Activated T-cell treated with anti-CD3 and anti-CD28 coated beads, Interleukin-2, amount 50 U/mL, for 24 hours (primary cell): ENCODE measurements around the gene FAM168A.

Experiments
- DNase-seq: peaks from one replicate; pipeline ENCODE4 v3.0.0-alpha.2; 2020
- H3K27ac Mint-ChIP-seq: 2 replicates; pipeline ENCODE4 v1.8.0; 2020; ENCODE audit warnings: mild to moderate bottlenecking, mixed read lengths
- H3K27me3 Mint-ChIP-seq: 2 replicates; pipeline ENCODE4 v1.8.0; 2020; ENCODE audit warnings: mixed read lengths
- H3K36me3 Mint-ChIP-seq: 2 replicates; pipeline ENCODE4 v1.8.0; 2020; ENCODE audit warnings: low read depth, mixed read lengths
- H3K4me1 Mint-ChIP-seq: 2 replicates; pipeline ENCODE4 v1.8.0; 2020; ENCODE audit warnings: low read depth, mixed read lengths
- H3K4me3 Mint-ChIP-seq: 2 replicates; pipeline ENCODE4 v1.8.0; 2020; ENCODE audit warnings: mild to moderate bottlenecking, moderate library complexity, mixed read lengths
- H3K9me3 Mint-ChIP-seq: 2 replicates; pipeline ENCODE4 v1.8.0; 2020; ENCODE audit warnings: mixed read lengths

The FAM168A gene

DNA sequence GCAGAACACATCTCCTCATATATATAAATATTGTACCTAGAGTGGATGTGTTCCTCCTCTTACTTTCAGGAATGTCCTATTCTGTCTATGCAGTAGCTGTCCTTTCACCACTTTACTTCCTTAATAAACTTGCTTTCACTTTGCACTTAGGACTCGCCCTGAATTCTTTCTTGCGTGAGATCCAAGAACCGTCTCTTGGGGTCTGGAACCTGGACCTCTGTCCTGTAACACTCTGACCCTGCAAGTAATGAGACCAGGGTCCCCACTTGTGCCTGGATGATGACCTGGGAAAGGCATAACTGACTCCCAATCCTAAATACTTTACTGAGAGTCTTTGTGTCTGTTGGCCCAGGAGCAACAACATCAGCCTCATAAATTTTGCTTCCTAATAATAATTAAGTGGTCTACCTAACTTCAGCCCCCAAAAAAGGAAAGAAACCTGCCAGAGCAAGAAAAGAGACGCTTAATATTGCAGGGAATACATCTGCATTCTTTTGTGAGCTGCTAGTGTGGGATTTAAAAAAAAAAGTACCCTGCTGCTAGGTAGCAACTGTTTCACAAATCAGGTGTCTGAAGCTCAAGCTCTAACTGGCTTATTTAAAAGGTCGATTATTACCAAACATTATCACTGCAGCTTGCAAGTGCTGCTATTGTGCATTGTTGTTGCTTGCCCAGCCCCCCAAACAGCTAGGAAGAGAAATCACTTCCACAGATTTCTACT, 69.3 kb downstream of the FAM168A start:
- H3K4me3 Mint-ChIP-seq: no peak overlapping the region
- H3K36me3 Mint-ChIP-seq: no peaks in the 10 kb centered on the region
- no peak overlapping the region for H3K27ac Mint-ChIP-seq
- no peak for DNase-seq
- H3K27me3 Mint-ChIP-seq: no peaks in the 10 kb centered on the region
- H3K4me1 Mint-ChIP-seq: peaks cover 39% of the 10 kb centered on the region
- H3K9me3 Mint-ChIP-seq: no peaks in the 10 kb centered on the region

DNA sequence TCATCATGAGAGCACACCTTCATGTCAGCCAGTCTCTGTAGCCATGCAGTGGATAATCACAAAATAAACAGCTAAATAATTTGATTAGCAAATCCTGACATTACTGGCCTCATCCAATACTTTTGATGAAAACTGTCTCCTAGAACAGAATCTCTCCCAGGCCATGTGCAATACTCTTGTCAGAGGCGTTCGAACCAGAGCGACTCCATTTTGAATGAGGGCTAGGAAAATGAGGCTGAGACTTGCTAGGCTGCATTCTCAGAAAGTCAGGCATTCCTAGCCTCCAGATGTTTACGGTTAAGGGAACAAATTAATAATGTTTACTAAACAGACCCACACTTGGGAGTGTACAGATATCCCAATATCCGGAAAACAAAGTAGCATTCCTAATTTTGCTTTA, 69.9 kb downstream of the FAM168A start:
- H3K36me3 Mint-ChIP-seq: no peaks in the 10 kb centered on the region
- DNase-seq: no peak
- H3K27me3 Mint-ChIP-seq: no peaks in the 10 kb centered on the region
- no peak overlapping the region for H3K27ac Mint-ChIP-seq
- peaks cover 37% of the 10 kb centered on the region for H3K4me1 Mint-ChIP-seq
- no peak overlapping the region for H3K4me3 Mint-ChIP-seq
- no peaks in the 10 kb centered on the region for H3K9me3 Mint-ChIP-seq

DNA sequence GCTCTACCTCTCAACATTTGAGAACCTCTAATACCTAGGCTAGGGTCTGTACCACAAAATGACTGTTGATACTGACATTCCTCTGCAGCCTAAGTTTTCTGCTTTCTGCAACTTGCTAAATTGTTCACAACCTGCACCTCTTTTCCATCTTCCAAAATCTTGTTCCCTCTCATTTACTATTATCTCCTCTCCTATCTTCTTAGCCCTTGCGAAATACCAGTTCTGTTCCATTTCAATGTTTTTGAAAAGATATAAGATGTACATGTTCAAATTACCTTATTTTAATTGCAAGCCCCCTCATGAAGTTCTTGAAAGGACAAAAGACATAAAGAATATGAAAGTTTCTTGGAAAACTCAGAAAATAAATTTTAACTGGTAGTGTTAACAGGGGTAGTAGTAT, 72.3 kb downstream of the FAM168A start:
- no peaks in the 10 kb centered on the region for H3K27me3 Mint-ChIP-seq
- no peaks in the 10 kb centered on the region for H3K36me3 Mint-ChIP-seq
- H3K4me3 Mint-ChIP-seq: no peak overlapping the region
- H3K4me1 Mint-ChIP-seq: peaks cover 42% of the 10 kb centered on the region
- no peaks in the 10 kb centered on the region for H3K9me3 Mint-ChIP-seq
- no peak for DNase-seq
- no peak overlapping the region for H3K27ac Mint-ChIP-seq

DNA sequence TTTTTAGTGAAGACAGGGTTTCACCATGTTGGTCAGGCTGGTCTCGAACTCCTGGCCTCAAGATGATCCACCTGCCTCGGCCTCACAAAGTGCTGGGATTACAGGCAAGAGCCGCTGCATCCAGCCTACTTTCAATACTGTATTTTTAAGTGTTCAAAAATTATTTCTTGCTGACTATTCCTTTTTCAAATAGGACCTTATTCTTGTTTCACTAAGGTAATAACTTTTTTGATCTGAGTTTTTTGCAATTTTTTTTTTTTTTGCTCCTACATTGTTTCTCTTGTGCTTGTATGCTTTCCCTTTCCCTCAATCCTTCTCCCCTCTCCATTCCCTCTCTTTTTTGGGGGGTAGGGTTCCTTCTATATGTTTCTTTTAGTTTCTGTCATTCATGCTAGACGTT, 73.1 kb downstream of the FAM168A start:
- no peak overlapping the region for H3K27ac Mint-ChIP-seq
- DNase-seq: no peak
- H3K4me1 Mint-ChIP-seq: peaks cover 46% of the 10 kb centered on the region
- no peaks in the 10 kb centered on the region for H3K36me3 Mint-ChIP-seq
- H3K4me3 Mint-ChIP-seq: no peak overlapping the region
- H3K9me3 Mint-ChIP-seq: no peaks in the 10 kb centered on the region
- no peaks in the 10 kb centered on the region for H3K27me3 Mint-ChIP-seq

DNA sequence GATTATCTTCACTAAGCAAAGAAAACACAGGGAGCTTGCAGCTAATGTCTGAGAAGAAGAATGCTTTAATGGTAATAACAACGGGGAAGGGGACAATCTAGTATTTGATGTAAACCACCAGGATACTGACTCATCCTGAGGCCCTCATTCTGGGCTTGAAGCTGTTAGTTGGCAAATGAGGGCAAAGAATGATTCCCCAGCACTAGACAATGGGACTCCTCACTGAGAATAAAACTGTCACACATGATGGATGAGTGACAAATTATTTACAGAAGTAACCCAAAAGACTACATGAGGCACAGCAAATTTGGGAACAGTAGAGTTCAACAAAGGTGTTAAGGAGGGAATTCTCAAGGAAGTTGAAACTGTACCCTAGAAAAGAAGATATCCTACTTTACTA, 76.3 kb downstream of the FAM168A start:
- no peak for DNase-seq
- Mint-ChIP-seq H3K36me3 (no peaks in the 10 kb centered on the region), H3K4me1 (peaks cover 31% of the 10 kb centered on the region), H3K27me3 (no peaks in the 10 kb centered on the region), H3K27ac (peak overlapping the region; percentile 70), H3K4me3 (peak overlapping the region; percentile 25), H3K9me3 (no peaks in the 10 kb centered on the region)

DNA sequence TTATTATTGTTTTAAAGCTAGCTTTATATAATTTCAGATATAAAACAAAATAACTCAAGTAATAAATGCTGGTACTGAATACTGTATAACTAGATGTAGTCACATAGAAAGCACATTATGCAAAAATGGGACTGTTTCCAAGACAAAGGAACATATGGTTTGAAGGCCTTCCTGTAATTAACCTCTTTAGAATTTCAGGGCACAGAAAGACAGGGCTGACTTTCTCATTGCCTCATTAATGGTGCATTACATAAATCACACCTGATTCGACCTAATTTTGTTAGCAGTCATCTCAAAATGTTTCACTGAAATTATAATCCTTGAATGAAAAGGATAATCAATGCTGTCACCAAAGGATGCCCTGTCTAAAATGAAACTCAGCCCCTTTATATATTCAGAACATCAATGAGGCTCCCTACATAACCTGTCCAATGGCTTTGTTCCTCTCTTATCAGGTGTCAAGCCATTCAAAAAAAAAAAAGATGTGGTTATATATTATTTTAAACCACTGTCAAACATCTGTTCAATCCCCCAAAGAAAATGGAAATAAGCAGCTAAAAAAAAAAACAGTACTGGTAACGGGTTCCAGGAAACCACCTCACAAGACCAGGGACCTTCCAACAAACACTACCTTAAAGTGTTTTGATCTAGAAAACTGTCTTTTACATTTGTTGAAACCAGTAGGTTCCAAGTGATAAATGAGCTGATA, 77.4 kb downstream of the FAM168A start:
- peaks cover 28% of the 10 kb centered on the region for H3K4me1 Mint-ChIP-seq
- H3K27me3 Mint-ChIP-seq: no peaks in the 10 kb centered on the region
- no peak for DNase-seq
- no peak overlapping the region for H3K4me3 Mint-ChIP-seq
- no peaks in the 10 kb centered on the region for H3K9me3 Mint-ChIP-seq
- H3K36me3 Mint-ChIP-seq: no peaks in the 10 kb centered on the region
- H3K27ac Mint-ChIP-seq: peak overlapping the region; percentile 73

DNA sequence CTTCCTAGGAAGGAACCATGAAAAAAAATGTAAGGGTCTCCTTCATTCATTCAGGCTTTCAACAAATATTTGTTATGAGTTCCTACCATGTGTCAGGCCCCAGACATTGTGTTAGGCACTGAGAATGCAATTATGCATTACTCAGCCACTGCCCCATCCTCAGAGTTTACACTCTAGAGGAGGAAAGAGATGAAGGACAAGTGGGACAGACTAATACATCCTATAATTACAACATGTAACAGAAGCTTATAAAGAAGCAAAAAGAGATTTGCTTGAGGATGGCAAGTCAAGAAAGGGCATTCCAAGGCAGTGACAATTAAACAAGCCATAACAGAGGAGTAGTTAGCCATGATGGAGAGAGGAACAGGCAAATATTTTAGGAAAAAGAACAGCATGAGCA, 78.6 kb downstream of the FAM168A start:
- no peak for DNase-seq
- Mint-ChIP-seq H3K4me3 (no peak overlapping the region), H3K27me3 (no peaks in the 10 kb centered on the region), H3K27ac (no peak overlapping the region), H3K36me3 (peaks cover 4% of the 10 kb centered on the region), H3K4me1 (peaks cover 28% of the 10 kb centered on the region), H3K9me3 (no peaks in the 10 kb centered on the region)

DNA sequence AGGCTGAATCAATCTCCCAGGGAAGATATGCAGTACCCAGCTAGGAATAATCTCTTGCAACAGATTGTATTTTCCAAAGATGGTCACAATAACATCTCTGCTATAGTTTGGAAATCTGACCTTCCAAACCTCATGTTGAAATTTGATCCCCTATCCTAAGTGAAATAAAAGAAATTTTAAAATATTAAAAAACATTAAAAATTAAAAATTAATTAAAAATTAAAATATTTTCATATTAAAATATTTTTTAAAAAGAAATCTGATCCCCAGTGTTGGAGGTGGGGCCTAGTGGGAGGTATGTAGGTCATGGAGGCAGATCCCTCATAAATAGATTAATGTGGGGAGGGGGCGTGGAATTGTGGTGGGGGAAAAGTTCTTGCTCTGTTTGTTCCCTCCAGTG, 79.7 kb downstream of the FAM168A start:
- peaks cover 4% of the 10 kb centered on the region for H3K36me3 Mint-ChIP-seq
- no peak overlapping the region for H3K4me3 Mint-ChIP-seq
- DNase-seq: no peak
- no peak overlapping the region for H3K27ac Mint-ChIP-seq
- no peaks in the 10 kb centered on the region for H3K9me3 Mint-ChIP-seq
- no peaks in the 10 kb centered on the region for H3K27me3 Mint-ChIP-seq
- peaks cover 28% of the 10 kb centered on the region for H3K4me1 Mint-ChIP-seq

DNA sequence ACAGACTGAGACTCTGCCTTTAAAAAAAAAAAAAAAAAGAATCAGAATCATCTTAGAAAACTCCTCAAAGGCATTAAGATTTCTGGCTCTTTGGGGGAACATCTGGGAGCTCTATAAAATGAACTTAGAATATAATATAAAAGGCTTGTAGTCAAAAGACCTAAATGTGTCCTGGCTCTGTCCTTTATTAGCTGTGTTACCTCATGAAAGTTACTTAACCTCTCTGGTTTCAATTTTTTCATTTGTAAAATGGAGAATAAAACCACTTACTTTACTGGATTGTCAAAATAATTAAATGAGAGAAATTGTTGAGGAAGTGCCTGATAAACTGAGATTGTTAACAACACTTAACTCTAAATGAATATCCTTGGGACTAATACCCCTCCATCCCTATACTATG, 81.8 kb downstream of the FAM168A start:
- Mint-ChIP-seq H3K4me1 (peaks cover 14% of the 10 kb centered on the region), H3K36me3 (peaks cover 4% of the 10 kb centered on the region), H3K9me3 (no peaks in the 10 kb centered on the region), H3K4me3 (no peak overlapping the region), H3K27ac (no peak overlapping the region), H3K27me3 (no peaks in the 10 kb centered on the region)
- DNase-seq: no peak

DNA sequence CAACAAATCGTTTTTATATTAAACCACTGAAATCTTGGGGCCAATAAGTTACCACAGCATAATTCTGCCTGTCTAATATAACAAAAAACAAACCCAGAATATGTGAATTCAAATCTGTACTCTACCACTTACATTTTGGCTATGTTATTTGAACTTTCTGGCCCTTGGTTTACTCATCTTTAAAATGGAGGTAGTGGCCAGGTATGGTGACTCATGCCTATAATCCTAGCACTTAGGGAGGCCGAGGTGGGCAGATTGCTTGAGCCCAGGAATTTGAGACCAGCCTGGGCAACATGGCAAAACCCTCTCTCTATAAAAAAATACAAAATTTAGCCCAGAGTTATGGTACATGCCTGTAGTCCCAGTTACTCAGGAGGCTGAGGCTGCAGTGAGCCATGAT, 84.2 kb downstream of the FAM168A start:
- no peak for DNase-seq
- Mint-ChIP-seq H3K36me3 (peaks cover 4% of the 10 kb centered on the region), H3K4me3 (no peak overlapping the region), H3K9me3 (peaks cover 3% of the 10 kb centered on the region), H3K4me1 (no peaks in the 10 kb centered on the region), H3K27ac (no peak overlapping the region), H3K27me3 (no peaks in the 10 kb centered on the region)

DNA sequence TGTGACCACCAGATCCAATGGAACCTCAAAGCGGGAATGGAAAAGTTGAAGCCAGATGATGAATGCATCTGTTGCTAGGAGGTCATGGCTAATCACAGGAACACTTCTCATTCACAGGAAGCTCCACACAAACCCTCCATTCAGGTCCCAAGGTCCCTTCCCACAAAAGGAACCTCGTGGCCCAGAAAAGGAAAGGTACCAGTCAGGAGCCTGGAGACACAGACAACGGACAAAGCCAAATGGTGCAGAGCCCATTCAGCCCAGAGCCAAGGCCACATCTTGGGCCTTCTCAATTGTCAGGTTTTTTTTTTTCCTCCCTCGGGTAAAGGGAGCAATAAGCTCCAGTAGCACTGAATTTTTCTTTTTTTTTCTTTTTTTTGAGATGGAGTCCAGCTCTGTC, 87.0 kb downstream of the FAM168A start:
- H3K27ac Mint-ChIP-seq: no peak overlapping the region
- no peaks in the 10 kb centered on the region for H3K27me3 Mint-ChIP-seq
- peaks cover 3% of the 10 kb centered on the region for H3K9me3 Mint-ChIP-seq
- DNase-seq: no peak
- peaks cover 4% of the 10 kb centered on the region for H3K36me3 Mint-ChIP-seq
- peaks cover 4% of the 10 kb centered on the region for H3K4me1 Mint-ChIP-seq
- no peak overlapping the region for H3K4me3 Mint-ChIP-seq

DNA sequence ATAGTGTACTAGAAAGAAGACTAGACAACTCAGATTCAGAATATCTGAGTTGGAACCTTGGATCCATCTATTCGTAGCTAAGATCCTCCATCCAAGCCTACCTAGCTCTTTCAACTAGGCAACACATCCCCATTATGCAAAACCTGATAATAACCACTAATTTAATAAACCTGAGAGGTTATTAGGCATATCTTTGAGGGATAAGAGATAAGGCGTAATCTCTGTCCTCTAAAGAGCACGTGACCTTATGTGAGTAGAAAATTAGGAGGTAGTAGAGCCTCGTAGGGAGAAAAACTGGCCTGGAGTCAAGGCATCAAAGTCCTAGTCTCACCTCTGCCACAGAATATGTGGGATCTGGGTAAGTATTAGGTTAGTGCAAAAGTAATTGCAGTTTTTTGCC, 87.8 kb downstream of the FAM168A start:
- Mint-ChIP-seq H3K4me3 (no peak overlapping the region), H3K36me3 (peaks cover 4% of the 10 kb centered on the region), H3K27ac (no peak overlapping the region), H3K27me3 (no peaks in the 10 kb centered on the region), H3K4me1 (peaks cover 8% of the 10 kb centered on the region), H3K9me3 (peaks cover 3% of the 10 kb centered on the region)
- DNase-seq: no peak

DNA sequence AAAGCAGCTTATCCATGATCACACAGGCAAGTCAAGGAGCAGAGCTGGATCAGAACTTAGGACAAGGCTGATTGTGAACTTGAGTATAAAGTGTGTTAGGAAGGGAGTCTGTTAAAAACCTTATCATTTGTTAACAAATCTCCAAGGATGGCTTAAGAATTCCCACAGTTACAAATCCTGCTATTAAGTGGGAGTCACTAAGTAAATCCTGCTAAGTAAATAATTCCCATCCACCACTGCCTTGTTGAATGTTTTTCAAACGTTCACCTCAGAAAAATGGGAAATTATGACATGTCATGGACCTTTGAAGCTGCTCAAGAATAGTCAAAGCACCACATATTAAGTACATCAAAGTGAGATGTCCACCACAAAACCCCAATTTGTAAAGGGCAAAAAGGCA, 88.7 kb downstream of the FAM168A start:
- DNase-seq: no peak
- Mint-ChIP-seq H3K9me3 (peaks cover 6% of the 10 kb centered on the region), H3K4me1 (peaks cover 12% of the 10 kb centered on the region), H3K27ac (no peak overlapping the region), H3K36me3 (peaks cover 7% of the 10 kb centered on the region), H3K4me3 (no peak overlapping the region), H3K27me3 (no peaks in the 10 kb centered on the region)

DNA sequence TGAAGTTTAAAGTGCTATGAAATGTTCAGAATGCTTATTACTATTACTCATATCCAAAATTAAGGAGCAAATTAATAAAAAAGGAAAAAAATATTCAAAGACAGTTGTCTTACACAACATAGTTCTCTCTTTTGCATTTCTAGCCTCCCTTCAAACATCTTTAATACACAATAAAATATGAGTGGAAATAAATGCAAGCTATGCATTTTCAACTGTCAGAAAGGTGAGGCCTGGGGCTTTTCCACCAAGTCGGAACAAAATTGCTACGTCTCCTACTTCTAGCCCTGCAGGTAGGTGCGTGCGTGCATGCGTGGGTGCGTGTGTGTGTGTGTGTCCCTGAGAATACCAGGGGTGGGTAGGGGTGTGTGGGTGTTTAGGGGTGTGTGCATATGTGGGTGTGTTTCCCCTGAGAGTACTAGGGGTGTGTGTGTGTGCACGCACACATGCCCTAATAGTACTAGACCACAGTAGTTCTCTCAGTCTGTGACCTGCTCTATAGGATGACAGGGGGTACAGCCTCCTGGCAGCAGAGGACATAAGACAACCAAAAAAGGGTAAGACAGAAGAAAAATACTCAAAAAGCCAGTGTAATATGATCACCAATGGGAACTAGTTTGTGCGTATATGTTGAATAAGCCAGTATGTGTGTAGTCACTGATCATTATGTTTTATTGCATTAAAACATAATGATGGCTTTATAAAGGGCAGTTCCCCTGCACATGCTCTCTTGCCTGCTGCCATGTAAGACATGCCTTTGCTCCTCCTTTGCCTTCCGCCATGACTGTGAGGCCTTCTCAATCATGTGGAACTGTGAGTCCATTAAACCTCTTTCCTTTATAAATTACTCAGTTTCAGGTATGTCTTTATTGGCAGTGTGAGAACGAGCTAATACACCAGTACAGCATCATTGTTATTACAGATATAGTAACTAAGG, 89.4 kb downstream of the FAM168A start:
- Mint-ChIP-seq H3K27ac (no peak overlapping the region), H3K36me3 (peaks cover 13% of the 10 kb centered on the region), H3K9me3 (peaks cover 10% of the 10 kb centered on the region), H3K27me3 (no peaks in the 10 kb centered on the region), H3K4me3 (no peak overlapping the region), H3K4me1 (peaks cover 13% of the 10 kb centered on the region)
- DNase-seq: no peak

DNA sequence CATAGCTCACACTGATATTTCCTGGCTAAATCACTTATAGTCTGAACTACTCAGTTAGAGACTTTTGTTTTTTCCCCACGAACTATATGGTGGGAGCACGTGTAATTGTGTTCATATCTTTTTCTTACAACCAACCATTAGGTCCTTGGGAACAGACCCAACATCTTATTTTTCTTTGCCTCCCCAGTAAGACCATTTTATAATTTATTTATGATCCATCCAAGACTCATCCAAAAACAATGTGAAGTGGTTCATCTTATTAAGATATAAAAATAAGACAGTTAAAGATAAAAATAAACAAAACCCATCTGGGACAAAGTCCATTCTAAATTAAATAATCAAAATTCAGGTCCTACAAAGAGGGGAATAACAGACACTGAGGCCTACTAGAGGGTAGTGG, 90.8 kb downstream of the FAM168A start:
- no peaks in the 10 kb centered on the region for H3K27me3 Mint-ChIP-seq
- no peak for DNase-seq
- H3K36me3 Mint-ChIP-seq: peaks cover 13% of the 10 kb centered on the region
- no peak overlapping the region for H3K27ac Mint-ChIP-seq
- peaks cover 10% of the 10 kb centered on the region for H3K9me3 Mint-ChIP-seq
- H3K4me3 Mint-ChIP-seq: no peak overlapping the region
- H3K4me1 Mint-ChIP-seq: peaks cover 25% of the 10 kb centered on the region
